ENCODE measurements around the gene L3MBTL4.

L3MBTL4 gene

GRCh38 chr18:6255886-6256285 is 158.8 kb downstream of the L3MBTL4 start:
- Histone ChIP-seq H3K4me1 (ENCODE audit: control insufficient read depth, low read depth, low read length) (no peaks in the 10 kb centered on the region), H2BK5ac (ENCODE audit: low read length) (no peak overlapping the region), H2AK5ac (ENCODE audit: low read length) (no peak overlapping the region), H3K79me1 (ENCODE audit: low read length) (no peaks in the 10 kb centered on the region), H3K4me2 (ENCODE audit: low read length) (no peak overlapping the region), H2BK15ac (replicated peaks; ENCODE audit: low read depth) (no peak overlapping the region), H3K27ac (ENCODE audit: low read depth, low read length) (no peak overlapping the region), H3K56ac (ENCODE audit: low read length) (no peak overlapping the region), H3K23ac (ENCODE audit: low read length) (no peak overlapping the region), H2BK120ac (ENCODE audit: low read depth, low read length) (no peak overlapping the region), H3K4me3 (ENCODE audit: low read length) (no peak overlapping the region), H3K36me3 (ENCODE audit: control insufficient read depth, insufficient read depth, low read length) (no peaks in the 10 kb centered on the region), H3K4ac (ENCODE audit: low read depth, low read length) (no peak overlapping the region), H3K27me3 (ENCODE audit: insufficient read depth, low read length, poor library complexity) (no peaks in the 10 kb centered on the region), H3K79me2 (ENCODE audit: control insufficient read depth, insufficient read depth, low read length) (no peaks in the 10 kb centered on the region), H3K18ac (ENCODE audit: low read length) (no peak overlapping the region), H4K5ac (ENCODE audit: low read length) (no peak overlapping the region), H4K8ac (ENCODE audit: low read depth, low read length) (no peak overlapping the region), H3K9ac (ENCODE audit: low read length) (no peak overlapping the region)
- no peak for DNase-seq
- WGBS (ENCODE audit: extremely low coverage, insufficient coverage, low lambda C conversion rate): no CpG with 5 or more reads among the region's 1 CpG

- WGBS (ENCODE audit: extremely low coverage, insufficient coverage, low lambda C conversion rate): no CpG with 5 or more reads among the region's 4 CpGs
- Histone ChIP-seq H4K8ac (ENCODE audit: low read depth, low read length) (no peak overlapping the region), H3K27me3 (ENCODE audit: insufficient read depth, low read length, poor library complexity) (no peaks in the 10 kb centered on the region), H3K79me1 (ENCODE audit: low read length) (no peaks in the 10 kb centered on the region), H3K18ac (ENCODE audit: low read length) (no peak overlapping the region), H3K9ac (ENCODE audit: low read length) (no peak overlapping the region), H2BK15ac (replicated peaks; ENCODE audit: low read depth) (no peak overlapping the region), H2BK5ac (ENCODE audit: low read length) (no peak overlapping the region), H3K23ac (ENCODE audit: low read length) (no peak overlapping the region), H3K4me2 (ENCODE audit: low read length) (no peak overlapping the region), H3K56ac (ENCODE audit: low read length) (no peak overlapping the region), H2AK5ac (ENCODE audit: low read length) (no peak overlapping the region), H3K4me3 (ENCODE audit: low read length) (no peak overlapping the region), H3K27ac (ENCODE audit: low read depth, low read length) (no peak overlapping the region), H2BK120ac (ENCODE audit: low read depth, low read length) (no peak overlapping the region), H4K5ac (ENCODE audit: low read length) (no peak overlapping the region), H3K36me3 (ENCODE audit: control insufficient read depth, insufficient read depth, low read length) (no peaks in the 10 kb centered on the region), H3K4me1 (ENCODE audit: control insufficient read depth, low read depth, low read length) (no peaks in the 10 kb centered on the region), H3K79me2 (ENCODE audit: control insufficient read depth, insufficient read depth, low read length) (no peaks in the 10 kb centered on the region), H3K4ac (ENCODE audit: low read depth, low read length) (no peak overlapping the region)
- DNase-seq: no peak
Measured at GRCh38 chr18:6255116-6255705, 159.5 kb downstream of the L3MBTL4 start.

- H3K79me2 ChIP-seq (ENCODE audit: control insufficient read depth, insufficient read depth, low read length): no peaks in the 10 kb centered on the region
- no peak overlapping the region for H2AK5ac ChIP-seq (ENCODE audit: low read length)
- no peak overlapping the region for H3K4me2 ChIP-seq (ENCODE audit: low read length)
- DNase-seq: no peak
- H3K27ac ChIP-seq (ENCODE audit: low read depth, low read length): no peak overlapping the region
- no peak overlapping the region for H4K8ac ChIP-seq (ENCODE audit: low read depth, low read length)
- H3K4me3 ChIP-seq (ENCODE audit: low read length): no peak overlapping the region
- H3K4me1 ChIP-seq (ENCODE audit: control insufficient read depth, low read depth, low read length): no peaks in the 10 kb centered on the region
- H2BK5ac ChIP-seq (ENCODE audit: low read length): no peak overlapping the region
- no peak overlapping the region for H4K5ac ChIP-seq (ENCODE audit: low read length)
- H3K56ac ChIP-seq (ENCODE audit: low read length): no peak overlapping the region
- H3K9ac ChIP-seq (ENCODE audit: low read length): no peak overlapping the region
- H2BK15ac ChIP-seq (replicated peaks; ENCODE audit: low read depth): no peak overlapping the region
- H3K27me3 ChIP-seq (ENCODE audit: insufficient read depth, low read length, poor library complexity): no peaks in the 10 kb centered on the region
- no peak overlapping the region for H3K4ac ChIP-seq (ENCODE audit: low read depth, low read length)
- H3K23ac ChIP-seq (ENCODE audit: low read length): no peak overlapping the region
- no peaks in the 10 kb centered on the region for H3K79me1 ChIP-seq (ENCODE audit: low read length)
- H3K36me3 ChIP-seq (ENCODE audit: control insufficient read depth, insufficient read depth, low read length): no peaks in the 10 kb centered on the region
- H3K18ac ChIP-seq (ENCODE audit: low read length): no peak overlapping the region
- H2BK120ac ChIP-seq (ENCODE audit: low read depth, low read length): no peak overlapping the region
Measured at GRCh38 chr18:6254456-6254855, 160.3 kb downstream of the L3MBTL4 start.

DNA sequence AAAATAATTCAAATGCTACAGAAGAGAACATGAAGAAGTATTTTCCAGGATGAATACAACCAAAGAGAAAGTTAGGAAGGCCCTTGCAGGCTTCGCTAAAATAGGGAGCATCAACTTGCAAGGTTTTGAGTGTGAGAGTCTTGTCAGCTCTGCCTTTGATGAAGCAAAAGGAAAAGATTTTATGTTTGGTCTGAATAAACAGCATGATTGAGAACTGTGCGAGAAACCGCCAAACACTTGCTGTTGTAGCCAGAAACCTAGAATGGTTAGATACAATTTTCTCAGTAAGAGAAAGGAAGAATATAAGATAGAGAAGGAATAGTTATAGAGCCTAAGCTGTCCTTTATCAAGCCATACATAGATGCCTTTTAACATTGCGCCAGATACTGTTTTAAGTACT is 163.6 kb downstream of the L3MBTL4 start:
- no peaks in the 10 kb centered on the region for H3K79me1 ChIP-seq (ENCODE audit: low read length)
- WGBS (ENCODE audit: extremely low coverage, insufficient coverage, low lambda C conversion rate): no CpG with 5 or more reads among the region's 4 CpGs
- no peak for DNase-seq
- H3K27me3 ChIP-seq (ENCODE audit: insufficient read depth, low read length, poor library complexity): no peaks in the 10 kb centered on the region
- no peak overlapping the region for H3K56ac ChIP-seq (ENCODE audit: low read length)
- H3K4me2 ChIP-seq (ENCODE audit: low read length): no peak overlapping the region
- H3K79me2 ChIP-seq (ENCODE audit: control insufficient read depth, insufficient read depth, low read length): no peaks in the 10 kb centered on the region
- H3K18ac ChIP-seq (ENCODE audit: low read length): no peak overlapping the region
- H3K4me1 ChIP-seq (ENCODE audit: control insufficient read depth, low read depth, low read length): no peaks in the 10 kb centered on the region
- no peak overlapping the region for H2BK120ac ChIP-seq (ENCODE audit: low read depth, low read length)
- H3K4me3 ChIP-seq (ENCODE audit: low read length): no peak overlapping the region
- H3K4ac ChIP-seq (ENCODE audit: low read depth, low read length): no peak overlapping the region
- no peak overlapping the region for H4K8ac ChIP-seq (ENCODE audit: low read depth, low read length)
- H3K27ac ChIP-seq (ENCODE audit: low read depth, low read length): no peak overlapping the region
- no peak overlapping the region for H3K23ac ChIP-seq (ENCODE audit: low read length)
- H2BK5ac ChIP-seq (ENCODE audit: low read length): no peak overlapping the region
- no peak overlapping the region for H3K9ac ChIP-seq (ENCODE audit: low read length)
- H2AK5ac ChIP-seq (ENCODE audit: low read length): no peak overlapping the region
- no peak overlapping the region for H4K5ac ChIP-seq (ENCODE audit: low read length)
- H2BK15ac ChIP-seq (replicated peaks; ENCODE audit: low read depth): no peak overlapping the region
- no peaks in the 10 kb centered on the region for H3K36me3 ChIP-seq (ENCODE audit: control insufficient read depth, insufficient read depth, low read length)

- H3K18ac ChIP-seq (ENCODE audit: low read length): no peak overlapping the region
- H3K27me3 ChIP-seq (ENCODE audit: insufficient read depth, low read length, poor library complexity): no peaks in the 10 kb centered on the region
- no peak overlapping the region for H4K5ac ChIP-seq (ENCODE audit: low read length)
- no peak overlapping the region for H3K9ac ChIP-seq (ENCODE audit: low read length)
- H3K79me2 ChIP-seq (ENCODE audit: control insufficient read depth, insufficient read depth, low read length): no peaks in the 10 kb centered on the region
- no peak overlapping the region for H4K8ac ChIP-seq (ENCODE audit: low read depth, low read length)
- no peak overlapping the region for H3K4me2 ChIP-seq (ENCODE audit: low read length)
- H3K79me1 ChIP-seq (ENCODE audit: low read length): no peaks in the 10 kb centered on the region
- no peak overlapping the region for H2BK15ac ChIP-seq (replicated peaks; ENCODE audit: low read depth)
- H3K23ac ChIP-seq (ENCODE audit: low read length): no peak overlapping the region
- no peak overlapping the region for H2BK120ac ChIP-seq (ENCODE audit: low read depth, low read length)
- H2BK5ac ChIP-seq (ENCODE audit: low read length): no peak overlapping the region
- H3K4me3 ChIP-seq (ENCODE audit: low read length): no peak overlapping the region
- no peak for DNase-seq
- no peaks in the 10 kb centered on the region for H3K4me1 ChIP-seq (ENCODE audit: control insufficient read depth, low read depth, low read length)
- no peak overlapping the region for H3K4ac ChIP-seq (ENCODE audit: low read depth, low read length)
- no peaks in the 10 kb centered on the region for H3K36me3 ChIP-seq (ENCODE audit: control insufficient read depth, insufficient read depth, low read length)
- no peak overlapping the region for H2AK5ac ChIP-seq (ENCODE audit: low read length)
- no peak overlapping the region for H3K56ac ChIP-seq (ENCODE audit: low read length)
- H3K27ac ChIP-seq (ENCODE audit: low read depth, low read length): no peak overlapping the region
- WGBS (ENCODE audit: extremely low coverage, insufficient coverage, low lambda C conversion rate): no CpG with 5 or more reads among the region's 4 CpGs
Measured at GRCh38 chr18:6249788-6250187, 164.9 kb downstream of the L3MBTL4 start.

DNA sequence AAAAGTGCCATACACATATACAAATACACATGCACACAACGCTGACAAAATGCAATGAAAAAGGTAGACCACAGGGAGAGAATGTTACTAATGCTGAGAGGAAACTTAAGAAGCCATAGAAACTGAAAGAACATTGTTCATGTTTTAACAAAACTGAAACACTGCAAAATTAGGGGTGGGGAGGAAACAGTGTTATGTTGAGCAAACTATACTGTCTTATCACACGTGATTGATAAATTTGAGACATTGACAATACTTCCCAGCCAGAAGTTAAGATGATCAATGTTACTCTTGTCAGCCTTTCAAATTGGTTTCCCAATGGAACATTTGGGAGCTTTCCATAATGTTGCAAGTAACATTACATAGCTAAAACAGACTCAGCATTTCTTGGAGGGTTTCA is 165.5 kb downstream of the L3MBTL4 start:
- H2BK120ac ChIP-seq (ENCODE audit: low read depth, low read length): no peak overlapping the region
- no peak overlapping the region for H3K56ac ChIP-seq (ENCODE audit: low read length)
- no peak overlapping the region for H3K4ac ChIP-seq (ENCODE audit: low read depth, low read length)
- no peak overlapping the region for H3K23ac ChIP-seq (ENCODE audit: low read length)
- H3K4me2 ChIP-seq (ENCODE audit: low read length): no peak overlapping the region
- no peak overlapping the region for H3K18ac ChIP-seq (ENCODE audit: low read length)
- no peaks in the 10 kb centered on the region for H3K27me3 ChIP-seq (ENCODE audit: insufficient read depth, low read length, poor library complexity)
- no peaks in the 10 kb centered on the region for H3K79me1 ChIP-seq (ENCODE audit: low read length)
- no peaks in the 10 kb centered on the region for H3K36me3 ChIP-seq (ENCODE audit: control insufficient read depth, insufficient read depth, low read length)
- no peaks in the 10 kb centered on the region for H3K79me2 ChIP-seq (ENCODE audit: control insufficient read depth, insufficient read depth, low read length)
- no peak overlapping the region for H3K27ac ChIP-seq (ENCODE audit: low read depth, low read length)
- no peak overlapping the region for H2BK5ac ChIP-seq (ENCODE audit: low read length)
- H4K5ac ChIP-seq (ENCODE audit: low read length): no peak overlapping the region
- no peak overlapping the region for H2AK5ac ChIP-seq (ENCODE audit: low read length)
- no peak overlapping the region for H4K8ac ChIP-seq (ENCODE audit: low read depth, low read length)
- H3K4me3 ChIP-seq (ENCODE audit: low read length): no peak overlapping the region
- no peak for DNase-seq
- H3K4me1 ChIP-seq (ENCODE audit: control insufficient read depth, low read depth, low read length): no peaks in the 10 kb centered on the region
- no peak overlapping the region for H3K9ac ChIP-seq (ENCODE audit: low read length)
- H2BK15ac ChIP-seq (replicated peaks; ENCODE audit: low read depth): no peak overlapping the region
- WGBS (ENCODE audit: extremely low coverage, insufficient coverage, low lambda C conversion rate): no CpG with 5 or more reads among the region's 2 CpGs

All from mesendoderm (in vitro differentiated cells).